AG04449 (cell line): ENCODE results near the gene COA8.

ENCODE experiments used
- CTCF ChIA-PET: fragments of 350-600 bp; formaldehyde crosslinking; extraction: SDS; loops from one replicate; lab custom pipeline; 2021; ENCODE audit warnings: antibody characterized with exemption; lab: Yijun Ruan, JAX
- POLR2A ChIA-PET: fragments of 400-600, 350-600 bp; formaldehyde crosslinking; extraction: SDS; loops from one replicate; lab custom pipeline; 2020; ENCODE audit warnings: antibody characterized with exemption, inconsistent platforms; lab: Yijun Ruan, JAX
- DNase-seq: peaks from one replicate; pipeline ENCODE4 v3.0.0-alpha.2; 2010; ENCODE audit warnings: low read depth, low spot score
- H3K4me3 ChIP-seq: 2 replicates; pipeline ENCODE4 v1.5.1; 2011; ENCODE audit warnings: low read depth, mild to moderate bottlenecking, control low read depth, low read length
- CTCF ChIP-seq: IDR thresholded peaks from one replicate; pipeline ENCODE4 v1.5.1; 2011; ENCODE audit warnings: mild to moderate bottlenecking, moderate library complexity, low read length, control low read depth, inconsistent platforms; ENCODE audit not compliant: insufficient read depth; ENCODE audit errors: missing control alignments

The COA8 gene

DNA sequence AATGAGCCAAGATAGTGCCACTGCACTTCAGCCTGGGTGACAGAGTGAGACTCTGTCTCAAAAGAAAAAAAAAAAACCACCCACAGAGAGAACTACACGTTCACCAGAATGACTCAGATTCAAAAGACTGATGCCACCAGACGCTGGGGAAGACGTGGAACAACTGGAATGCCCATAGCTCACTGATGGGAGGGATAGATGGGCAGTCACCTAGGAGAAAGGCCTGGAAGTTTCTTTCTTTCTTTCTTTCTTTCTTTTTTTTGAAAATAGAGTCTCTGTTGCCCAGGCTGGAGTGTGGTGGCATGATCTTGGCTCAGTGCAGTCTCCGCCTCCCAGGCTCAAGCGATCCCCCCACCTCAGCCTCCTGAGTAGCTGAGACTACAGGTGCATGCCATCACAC, 56.3 kb downstream of the COA8 start:
- no peak overlapping the region for H3K4me3 ChIP-seq
- POLR2A ChIA-PET = no interaction called here
- CTCF ChIA-PET = interaction anchor here (0.6 to 1.6 kb wide), 3 partner anchors 8 to 292 kb away, joined by 3 to 4 read pairs (median 3); no protein-coding TSS in a partner anchor
- TF ChIP-seq CTCF = no peak
- DNase-seq = no peak

GRCh38 chr14:103621860-103622259, 59.1 kb downstream of the COA8 start:
- CTCF ChIA-PET = no interaction called here
- H3K4me3 ChIP-seq = no peak overlapping the region
- DNase-seq = no peak
- no peak for TF ChIP-seq CTCF
- POLR2A ChIA-PET = no interaction called here

GRCh38 chr14:103623308-103623707, 60.5 kb downstream of the COA8 start:
- ChIA-PET POLR2A (no interaction called here), CTCF (interaction anchor here (0.6 kb wide), 1 partner anchor 288 kb away, joined by 3 read pairs; no protein-coding TSS in a partner anchor)
- no peak for TF ChIP-seq CTCF
- H3K4me3 ChIP-seq = no peak overlapping the region
- no peak for DNase-seq

DNA sequence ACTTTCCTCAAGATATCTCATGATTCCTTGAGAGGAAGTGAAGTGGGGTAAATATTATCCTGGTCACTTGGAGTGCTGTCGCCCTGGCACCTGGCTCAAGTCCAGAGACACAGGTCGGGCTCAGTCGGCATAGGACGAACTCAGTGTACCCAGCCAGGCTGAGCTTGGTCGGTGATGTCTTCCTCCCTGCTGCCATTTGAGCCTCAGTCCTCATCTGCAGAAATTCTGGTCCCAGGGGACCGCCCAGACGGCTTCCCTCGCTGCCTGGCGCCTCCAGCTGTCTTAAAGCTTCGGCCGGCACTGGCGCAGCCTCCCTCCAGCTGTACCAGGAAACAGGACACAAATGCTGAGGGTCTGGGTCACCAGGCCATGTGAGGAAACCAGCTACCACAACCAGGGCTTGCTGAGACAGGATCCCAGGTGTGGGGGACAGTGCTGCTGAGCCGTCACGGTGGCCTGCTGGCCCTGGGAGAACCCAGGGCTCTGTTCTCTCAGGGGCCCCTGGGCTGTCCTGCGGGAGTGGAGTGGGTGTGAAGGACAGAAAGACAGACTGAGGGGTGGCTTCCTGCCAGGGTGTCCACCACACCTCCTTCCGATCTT, 61.2 kb downstream of the COA8 start:
- H3K4me3 ChIP-seq = no peak overlapping the region
- DNase-seq = no peak
- POLR2A ChIA-PET = interaction anchor here (0.7 kb wide), 1 partner anchor 35 kb away, joined by 4 read pairs; no protein-coding TSS in a partner anchor
- CTCF ChIA-PET = interaction anchor here (0.8 to 1.2 kb wide), 2 partner anchors 11 to 13 kb away, joined by 3 to 5 read pairs; no protein-coding TSS in a partner anchor
- no peak for TF ChIP-seq CTCF

GRCh38 chr14:103624860-103625259, 62.1 kb downstream of the COA8 start:
- DNase-seq = no peak
- CTCF ChIA-PET = interaction anchor here (0.8 to 1.5 kb wide), 3 partner anchors 11 to 17 kb away, joined by 3 to 5 read pairs (median 3); no protein-coding TSS in a partner anchor
- H3K4me3 ChIP-seq = no peak overlapping the region
- POLR2A ChIA-PET = interaction anchor here (0.7 kb wide), 1 partner anchor 36 kb away, joined by 4 read pairs; no protein-coding TSS in a partner anchor
- TF ChIP-seq CTCF = no peak

DNA sequence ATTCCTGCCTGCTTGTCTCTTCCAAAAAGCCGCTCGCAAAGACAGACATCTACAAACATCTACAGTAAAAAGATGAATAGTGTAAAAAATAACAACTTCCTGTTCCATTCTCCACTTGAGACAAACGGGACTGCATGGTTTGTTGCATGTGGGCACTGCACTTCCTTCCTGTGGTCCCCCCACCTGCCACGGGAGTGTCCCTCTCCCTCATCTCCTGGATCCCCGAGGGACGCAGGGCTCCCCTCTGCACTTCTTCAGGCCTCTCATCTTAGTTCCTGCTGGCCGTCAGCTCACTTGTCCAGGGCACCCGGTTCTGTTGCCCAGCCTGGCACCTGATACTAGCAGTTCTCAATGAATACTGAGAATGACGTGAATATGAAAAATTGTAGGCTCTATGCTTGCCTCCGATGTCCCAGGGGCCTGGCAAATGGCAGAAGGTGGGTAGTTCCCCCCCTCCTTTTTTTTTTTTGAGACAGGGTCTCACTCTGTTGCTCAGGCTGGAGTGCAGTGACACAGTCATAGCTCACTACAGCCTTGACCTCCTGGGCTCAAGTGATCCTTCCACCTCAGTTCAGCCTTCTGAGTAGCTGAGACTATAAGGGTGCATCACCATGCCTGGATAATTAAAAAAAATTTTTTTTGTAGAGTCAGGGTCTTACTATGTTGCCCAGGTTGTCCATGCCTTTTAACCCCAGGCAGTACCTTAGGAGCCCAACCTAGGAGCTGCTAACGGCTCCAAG, 62.8 kb downstream of the COA8 start:
- DNase-seq = no peak
- ChIA-PET POLR2A (no interaction called here), CTCF (interaction anchor here (1.2 to 1.5 kb wide), 3 partner anchors 8 to 18 kb away, joined by 3 to 5 read pairs (median 4); no protein-coding TSS in a partner anchor)
- H3K4me3 ChIP-seq = no peak overlapping the region
- no peak for TF ChIP-seq CTCF
